ENCODE results near the gene TMOD2.

Gene TMOD2

DNA sequence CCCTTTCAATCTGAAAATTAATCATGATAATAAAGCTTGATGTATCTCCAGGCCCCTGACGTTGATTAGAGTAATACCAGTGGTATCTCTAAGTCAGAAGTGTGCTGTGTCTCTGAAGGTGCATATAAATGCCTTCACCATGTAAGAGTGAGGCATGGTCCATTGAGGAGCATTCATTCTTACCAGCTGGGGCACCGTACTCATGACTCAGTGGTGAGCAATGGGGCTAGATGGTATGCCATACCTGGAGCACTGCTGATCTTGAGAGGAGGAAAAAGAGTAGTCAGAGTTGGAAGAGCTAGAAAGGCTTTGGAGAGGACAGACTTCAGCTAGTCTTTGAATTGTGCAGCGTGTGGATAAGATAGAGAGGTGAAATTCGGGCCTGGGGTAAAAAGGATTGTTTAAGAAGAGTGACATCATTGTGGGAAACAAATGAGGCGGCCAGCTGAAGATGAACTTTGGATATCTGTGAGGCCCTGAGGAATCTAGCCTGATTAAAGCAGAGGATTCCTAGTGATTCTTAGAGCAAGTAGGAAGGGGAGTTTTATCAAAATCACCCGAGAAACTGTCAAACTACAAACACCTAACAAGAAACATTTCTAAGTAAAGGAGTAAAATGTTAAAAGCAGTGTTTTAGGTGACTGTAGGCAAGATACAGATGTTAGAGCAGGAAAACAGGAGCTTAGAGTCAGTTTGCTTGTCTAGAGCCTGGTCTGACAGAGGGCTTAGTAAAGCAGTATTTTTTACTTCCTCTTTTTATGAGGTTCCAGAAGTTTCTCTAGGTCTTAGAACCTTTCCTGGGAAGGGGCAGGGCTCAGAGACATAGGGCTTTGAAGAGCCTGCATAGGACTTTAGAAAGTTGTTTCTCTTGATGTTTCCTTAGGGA is 91.7 kb downstream of the TMOD2 start:
- in situ Hi-C loops (cut with MboI; ENCODE audit: low pct_unique_long_range_greater_than_20kb, low sequenced_read_pairs), result no loop called here
- peak; percentile 55 for DNase-seq

- in situ Hi-C loops (cut with MboI; ENCODE audit: low pct_unique_long_range_greater_than_20kb, low sequenced_read_pairs), result no loop called here
- no peak for DNase-seq
Measured at GRCh38 chr15:51844747-51845426, 93.5 kb downstream of the TMOD2 start.

DNA sequence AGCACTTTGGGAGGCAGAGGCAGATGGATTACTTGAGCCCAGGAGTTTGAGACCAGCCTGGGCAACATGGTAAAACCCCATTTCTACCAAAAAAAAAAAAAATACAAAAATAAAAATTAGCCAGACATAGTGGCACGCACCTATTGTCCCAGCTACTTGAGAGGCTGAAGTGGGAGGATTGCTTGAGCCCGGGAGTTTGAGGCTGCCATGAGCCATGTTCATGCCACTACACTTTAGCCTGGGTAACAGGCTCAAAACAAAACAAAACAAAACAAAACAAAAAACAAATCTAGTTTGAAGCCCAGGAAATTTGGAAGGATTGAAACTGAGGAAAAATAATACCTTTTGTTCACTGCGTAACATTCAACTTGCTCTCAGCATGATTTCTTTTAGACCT is 94.7 kb downstream of the TMOD2 start:
- in situ Hi-C loops (cut with MboI; ENCODE audit: low pct_unique_long_range_greater_than_20kb, low sequenced_read_pairs), result no loop called here
- no peak for DNase-seq

GRCh38 chr15:51846463-51847230 is 95.2 kb downstream of the TMOD2 start:
- in situ Hi-C loops (cut with MboI; ENCODE audit: low pct_unique_long_range_greater_than_20kb, low sequenced_read_pairs), result no loop called here
- peak; percentile 70 for DNase-seq

DNA sequence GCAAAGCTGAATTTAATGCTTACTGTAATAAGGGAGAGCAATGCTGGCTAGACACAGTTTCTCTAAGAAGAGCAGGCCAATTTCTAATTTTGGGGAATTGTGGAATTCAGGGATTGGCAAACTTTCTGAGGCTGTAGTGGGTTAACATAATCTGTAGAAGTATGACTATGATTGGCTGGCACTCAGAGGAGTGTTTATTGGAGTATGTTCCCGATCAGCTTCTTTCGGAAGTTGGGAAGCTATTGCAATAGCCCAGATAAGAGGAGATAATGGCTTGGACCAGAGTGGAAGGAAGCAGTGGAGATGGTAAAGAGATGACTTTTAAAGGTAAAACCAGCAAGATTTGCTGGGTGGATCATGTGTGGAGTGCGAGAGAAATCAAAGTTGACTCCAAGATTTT is 97.4 kb downstream of the TMOD2 start:
- in situ Hi-C loops (cut with MboI; ENCODE audit: low pct_unique_long_range_greater_than_20kb, low sequenced_read_pairs), result no loop called here
- DNase-seq, result no peak

GRCh38 chr15:51849860-51850259 is 98.5 kb downstream of the TMOD2 start:
- DNase-seq, result no peak
- in situ Hi-C loops (cut with MboI; ENCODE audit: low pct_unique_long_range_greater_than_20kb, low sequenced_read_pairs), result no loop called here

GRCh38 chr15:51853998-51854397 is 102.6 kb downstream of the TMOD2 start:
- DNase-seq, result no peak
- in situ Hi-C loops (cut with MboI; ENCODE audit: low pct_unique_long_range_greater_than_20kb, low sequenced_read_pairs), result no loop called here

DNA sequence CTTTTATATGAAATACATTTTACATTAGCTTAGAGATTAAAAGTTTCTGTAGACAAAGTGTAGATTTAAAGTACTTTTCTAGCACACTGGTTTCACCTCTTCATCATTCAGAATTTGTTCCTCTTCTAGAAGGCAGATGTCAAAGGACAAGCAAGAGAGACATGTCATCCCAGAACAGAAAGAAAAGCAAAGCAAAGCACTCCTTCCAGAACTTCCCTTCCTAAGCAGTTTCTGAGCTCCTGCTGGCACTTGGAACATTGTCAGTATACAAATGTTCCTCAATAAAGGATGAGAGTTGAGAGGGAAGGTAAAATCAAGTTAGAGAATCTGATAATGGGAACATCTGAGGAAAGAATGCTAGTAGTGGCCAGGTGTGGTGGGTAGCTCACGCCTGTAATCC is 104.2 kb downstream of the TMOD2 start:
- in situ Hi-C loops (cut with MboI; ENCODE audit: low pct_unique_long_range_greater_than_20kb, low sequenced_read_pairs), result no loop called here
- no peak for DNase-seq

- in situ Hi-C loops (cut with MboI; ENCODE audit: low pct_unique_long_range_greater_than_20kb, low sequenced_read_pairs), result no loop called here
- DNase-seq, result no peak
Measured at GRCh38 chr15:51856714-51857380, 105.5 kb downstream of the TMOD2 start.

GRCh38 chr15:51861557-51862359 is 110.4 kb downstream of the TMOD2 start:
- peak; percentile 62 for DNase-seq
- in situ Hi-C loops (cut with MboI; ENCODE audit: low pct_unique_long_range_greater_than_20kb, low sequenced_read_pairs), result no loop called here

DNA sequence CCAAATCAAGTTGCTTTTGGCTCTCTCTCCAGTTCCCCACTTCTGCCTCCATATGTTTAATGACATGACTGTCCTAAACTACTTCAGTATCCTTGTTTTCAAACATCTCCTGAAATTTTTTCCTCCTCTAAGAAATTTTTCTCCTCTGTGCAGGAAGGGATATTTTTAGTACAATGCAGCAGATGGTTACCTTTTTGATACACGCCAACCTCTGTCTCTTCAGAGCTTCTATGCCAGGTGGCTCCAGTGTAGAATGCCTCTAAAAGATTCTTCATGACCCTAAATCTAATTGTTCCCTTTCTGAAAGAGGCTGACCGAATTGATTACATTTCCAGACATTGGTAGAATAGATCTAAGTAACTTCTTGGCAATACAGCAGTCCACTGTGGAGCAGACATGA is 111.7 kb downstream of the TMOD2 start:
- DNase-seq, result no peak
- in situ Hi-C loops (cut with MboI; ENCODE audit: low pct_unique_long_range_greater_than_20kb, low sequenced_read_pairs), result no loop called here

DNA sequence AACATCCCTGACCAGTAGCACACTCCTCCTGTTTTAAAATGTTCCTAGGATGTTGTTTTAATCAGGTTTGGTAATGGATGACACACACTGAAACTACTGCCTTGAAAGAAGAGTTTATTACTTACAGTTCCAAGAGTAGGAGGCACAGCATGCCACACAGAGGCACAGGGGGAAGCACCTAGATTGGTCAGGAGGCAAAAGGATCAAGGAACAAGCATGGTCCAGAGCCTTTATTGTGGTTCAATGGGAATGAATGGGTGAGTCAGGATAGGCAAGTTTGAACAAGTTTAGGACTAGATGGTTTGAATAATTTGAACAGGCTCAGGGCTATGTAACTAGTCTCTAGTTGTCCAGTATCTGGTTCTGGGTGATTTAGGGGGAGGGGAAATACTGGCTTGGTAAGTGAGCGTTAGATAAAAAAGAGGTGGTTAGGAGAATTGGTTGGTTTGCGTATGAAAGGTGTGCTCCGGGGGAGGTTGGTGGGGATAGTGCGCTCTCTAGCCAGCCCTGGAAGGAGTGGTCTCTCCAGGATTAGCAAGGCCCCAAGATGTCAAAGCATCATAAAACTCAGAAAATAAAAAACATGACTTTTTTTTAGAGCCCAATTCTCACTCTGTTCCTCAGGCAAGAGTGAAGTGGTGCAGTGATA is 113.1 kb downstream of the TMOD2 start:
- in situ Hi-C loops (cut with MboI; ENCODE audit: low pct_unique_long_range_greater_than_20kb, low sequenced_read_pairs), result no loop called here

DNA sequence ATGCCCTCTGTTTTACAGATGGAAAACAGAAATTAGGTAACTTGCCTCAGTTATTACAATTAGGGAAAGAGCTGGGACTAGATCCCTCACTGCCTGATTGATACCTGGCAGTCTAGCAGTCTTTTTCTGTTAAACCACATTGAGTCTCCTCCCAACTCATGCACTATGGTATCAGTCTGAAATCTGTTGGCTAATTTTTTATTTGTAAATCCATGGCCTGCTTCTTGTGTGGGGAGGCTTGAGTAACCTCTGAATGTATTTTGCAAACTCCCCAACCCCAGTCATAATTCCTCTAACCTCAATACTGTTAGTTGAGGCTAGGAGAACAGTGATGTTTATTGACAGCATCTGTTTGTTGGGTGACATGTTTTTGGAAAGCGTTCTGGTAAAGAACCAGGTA is 113.9 kb downstream of the TMOD2 start:
- DNase-seq, result no peak
- in situ Hi-C loops (cut with MboI; ENCODE audit: low pct_unique_long_range_greater_than_20kb, low sequenced_read_pairs), result no loop called here

More for the DNA sequence above, 113.1 kb downstream of the TMOD2 start:
- DNase-seq, result no peak

All from KBM-7 (cell line).